Amniotic stem cell (primary cell): ENCODE results near the gene CXCL16.

Experiments
- DNase-seq: peaks from one replicate; lab custom pipeline; 2025; lab: John Stamatoyannopoulos, UW

CXCL16 gene

GRCh38 chr17:4739122-4740024, at the start of gene CXCL16, which contains the start of gene ZMYND15:
TSS of gene CXCL16 (minus strand) at chr17:4739928. CDS start at chr17:4739339, 589 bp downstream.
TSS of gene ZMYND15 (plus strand) at chr17:4739833. CDS start at chr17:4740549, 716 bp downstream.
- DNase-seq: no peak

GRCh38 chr17:4788807-4789700, 49.3 kb upstream of the CXCL16 start, which contains the start of gene GLTPD2:
TSS of gene GLTPD2 (plus strand) at chr17:4788964. CDS start at chr17:4789012, 48 bp downstream.
- no peak for DNase-seq

GRCh38 chr17:4788159-4788806, 48.6 kb upstream of the CXCL16 start:
- no peak for DNase-seq

- DNase-seq: no peak
Measured at GRCh38 chr17:4786516-4786915, 46.8 kb upstream of the CXCL16 start.

GRCh38 chr17:4786106-4786511, 46.4 kb upstream of the CXCL16 start, which contains the start of gene VMO1:
TSS of gene VMO1 (minus strand) at chr17:4786364. CDS start at chr17:4786352, 12 bp downstream.
- no peak for DNase-seq

- DNase-seq: no peak
Measured at GRCh38 chr17:4785311-4786105, 45.8 kb upstream of the CXCL16 start.

GRCh38 chr17:4782652-4783051, 42.9 kb upstream of the CXCL16 start:
- no peak for DNase-seq

GRCh38 chr17:4780325-4780955, 40.7 kb upstream of the CXCL16 start:
- no peak for DNase-seq

GRCh38 chr17:4777969-4778760, 38.4 kb upstream of the CXCL16 start:
- no peak for DNase-seq

GRCh38 chr17:4772235-4772613, 32.5 kb upstream of the CXCL16 start:
- no peak for DNase-seq

GRCh38 chr17:4771519-4772234, 31.9 kb upstream of the CXCL16 start, which contains the start of gene TM4SF5:
TSS of gene TM4SF5 (plus strand) at chr17:4771886. CDS start at chr17:4771923, 37 bp downstream.
- DNase-seq: no peak

- no peak for DNase-seq
Measured at GRCh38 chr17:4769628-4770027, 29.9 kb upstream of the CXCL16 start.

GRCh38 chr17:4768298-4768697, 28.6 kb upstream of the CXCL16 start:
- no peak for DNase-seq

GRCh38 chr17:4766723-4767122, 27.0 kb upstream of the CXCL16 start:
- DNase-seq: no peak

GRCh38 chr17:4766201-4766600, 26.5 kb upstream of the CXCL16 start:
- DNase-seq: no peak

- no peak for DNase-seq
Measured at GRCh38 chr17:4764595-4764994, 24.9 kb upstream of the CXCL16 start.

- no peak for DNase-seq
Measured at GRCh38 chr17:4759776-4760236, 20.1 kb upstream of the CXCL16 start.

GRCh38 chr17:4753392-4753791, 13.7 kb upstream of the CXCL16 start:
- DNase-seq: no peak

GRCh38 chr17:4751932-4752331, 12.2 kb upstream of the CXCL16 start:
- no peak for DNase-seq
